Smooth muscle cell (in vitro differentiated cells): ENCODE results near the gene THOC2. TPM values are rescaled to one million over a fixed set of nuclear protein-coding genes. Genes with fewer than 3 reads are reported as not detected.

Experiments used
- DNase-seq: peaks from one replicate; lab custom pipeline; 2025; ENCODE audit not compliant: unreplicated experiment; lab: John Stamatoyannopoulos, UW
- H2AFZ ChIP-seq: fragments of 200-600 bp; sonication (generic); 2 replicates; pipeline ENCODE4 v1.6.0; 2016; ENCODE audit warnings: antibody characterized with exemption, low read depth, mild to moderate bottlenecking
- H3F3A ChIP-seq: fragments of 200-600 bp; sonication (generic); 2 replicates; pipeline ENCODE4 v1.6.0; 2017; ENCODE audit warnings: antibody characterized with exemption, low read depth
- H3K27ac ChIP-seq: fragments of 200-600 bp; sonication (generic); 2 replicates; pipeline ENCODE4 v1.5.1; 2016; ENCODE audit warnings: low read depth, mild to moderate bottlenecking
- H3K27me3 ChIP-seq: fragments of 200-600 bp; sonication (generic); 2 replicates; pipeline ENCODE4 v1.6.1; 2016; ENCODE audit warnings: low read depth, mild to moderate bottlenecking
- H3K36me3 ChIP-seq: fragments of 200-600 bp; sonication (generic); 2 replicates; pipeline ENCODE4 v1.5.1; 2016; ENCODE audit warnings: low read depth
- H3K4me1 ChIP-seq: fragments of 200-600 bp; sonication (generic); 2 replicates; pipeline ENCODE4 v1.5.1; 2016; ENCODE audit warnings: low read depth
- H3K4me2 ChIP-seq: fragments of 200-600 bp; sonication (generic); 2 replicates; pipeline ENCODE4 v1.6.0; 2016; ENCODE audit warnings: mild to moderate bottlenecking
- H3K4me3 ChIP-seq: fragments of 200-600 bp; sonication (generic); 2 replicates; pipeline ENCODE4 v1.5.1; 2016; ENCODE audit warnings: mild to moderate bottlenecking
- H3K79me2 ChIP-seq: fragments of 200-600 bp; sonication (generic); 2 replicates; pipeline ENCODE4 v1.6.0; 2016; ENCODE audit warnings: low read depth, mild to moderate bottlenecking
- H3K9ac ChIP-seq: fragments of 200-600 bp; sonication (generic); 2 replicates; pipeline ENCODE4 v1.6.0; 2016; ENCODE audit warnings: low read depth
- H3K9me3 ChIP-seq: fragments of 200-600 bp; sonication (generic); replicated peaks from 2 replicates; pipeline ENCODE4 v1.5.1; 2016; ENCODE audit warnings: low read depth
- H4K20me1 ChIP-seq: fragments of 200-600 bp; sonication (generic); 2 replicates; pipeline ENCODE4 v1.6.0; 2016; ENCODE audit warnings: low read depth
- WGBS: methylation state at CpG from one replicate; pipeline ENCODE4 v1.1.7; 2016; ENCODE audit warnings: low lambda C conversion rate; 5-methylcytosine and 5-hydroxymethylcytosine counted together
- polyA plus RNA-seq: library from polyadenylated mRNA; unstranded; fragments of >200 nt; fragmentation: Nextera tagmentation; extraction: Ambion mirVana; gene quantifications from 2 replicates; pipeline ENCODE4 v1.2.1, GENCODE V29; 2016
- total RNA-seq: library from RNA; depleted of rRNA; stranded (reverse); fragments of >200 nt; gene quantifications from 2 replicates; pipeline ENCODE4 v1.2.3, GENCODE V29; 2014
- TF ChIP-seq, protein P1 (sequence below): fragments of 200-600 bp; sonication (generic); IDR thresholded peaks from 2 replicates; pipeline ENCODE4 v1.5.1; 2017; ENCODE audit warnings: borderline replicate concordance, mild to moderate bottlenecking, antibody characterized with exemption; ENCODE audit not compliant: insufficient read depth, poor library complexity, severe bottlenecking

The THOC2 gene
- total and polyA plus RNA-seq, 2 experiments from 2014 or later: 56.8 to 115 TPM

GRCh38 chrX:123607806-123608205, 125.0 kb downstream of the THOC2 start:
- Histone ChIP-seq H3K79me2 (no peaks in the 10 kb centered on the region), H2AFZ (no peak overlapping the region), H3K4me3 (no peak overlapping the region), H3K36me3 (no peaks in the 10 kb centered on the region), H3K27ac (no peak overlapping the region), H3K9ac (no peak overlapping the region), H3F3A (no peaks in the 10 kb centered on the region), H3K27me3 (no peaks in the 10 kb centered on the region), H3K4me2 (no peak overlapping the region), H4K20me1 (no peaks in the 10 kb centered on the region), H3K4me1 (no peaks in the 10 kb centered on the region), H3K9me3 (no peaks in the 10 kb centered on the region)
- 92% methylated on average over 6 of the region's 6 CpGs for WGBS
- no peak for DNase-seq
- TF ChIP-seq, protein P1, sequence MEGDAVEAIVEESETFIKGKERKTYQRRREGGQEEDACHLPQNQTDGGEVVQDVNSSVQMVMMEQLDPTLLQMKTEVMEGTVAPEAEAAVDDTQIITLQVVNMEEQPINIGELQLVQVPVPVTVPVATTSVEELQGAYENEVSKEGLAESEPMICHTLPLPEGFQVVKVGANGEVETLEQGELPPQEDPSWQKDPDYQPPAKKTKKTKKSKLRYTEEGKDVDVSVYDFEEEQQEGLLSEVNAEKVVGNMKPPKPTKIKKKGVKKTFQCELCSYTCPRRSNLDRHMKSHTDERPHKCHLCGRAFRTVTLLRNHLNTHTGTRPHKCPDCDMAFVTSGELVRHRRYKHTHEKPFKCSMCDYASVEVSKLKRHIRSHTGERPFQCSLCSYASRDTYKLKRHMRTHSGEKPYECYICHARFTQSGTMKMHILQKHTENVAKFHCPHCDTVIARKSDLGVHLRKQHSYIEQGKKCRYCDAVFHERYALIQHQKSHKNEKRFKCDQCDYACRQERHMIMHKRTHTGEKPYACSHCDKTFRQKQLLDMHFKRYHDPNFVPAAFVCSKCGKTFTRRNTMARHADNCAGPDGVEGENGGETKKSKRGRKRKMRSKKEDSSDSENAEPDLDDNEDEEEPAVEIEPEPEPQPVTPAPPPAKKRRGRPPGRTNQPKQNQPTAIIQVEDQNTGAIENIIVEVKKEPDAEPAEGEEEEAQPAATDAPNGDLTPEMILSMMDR: no peak

- Histone ChIP-seq H3F3A (no peaks in the 10 kb centered on the region), H2AFZ (no peak overlapping the region), H3K36me3 (no peaks in the 10 kb centered on the region), H3K4me2 (no peak overlapping the region), H3K79me2 (no peaks in the 10 kb centered on the region), H3K9me3 (no peaks in the 10 kb centered on the region), H3K27ac (no peak overlapping the region), H4K20me1 (no peaks in the 10 kb centered on the region), H3K27me3 (no peaks in the 10 kb centered on the region), H3K4me3 (no peak overlapping the region), H3K4me1 (no peaks in the 10 kb centered on the region), H3K9ac (no peak overlapping the region)
- TF ChIP-seq, protein P1: no peak
- 80% methylated on average over 1 of the region's 1 CpG for WGBS
- no peak for DNase-seq
These were observed 125.6 kb downstream of the THOC2 start for GRCh38 chrX:123607270-123607669.

DNA sequence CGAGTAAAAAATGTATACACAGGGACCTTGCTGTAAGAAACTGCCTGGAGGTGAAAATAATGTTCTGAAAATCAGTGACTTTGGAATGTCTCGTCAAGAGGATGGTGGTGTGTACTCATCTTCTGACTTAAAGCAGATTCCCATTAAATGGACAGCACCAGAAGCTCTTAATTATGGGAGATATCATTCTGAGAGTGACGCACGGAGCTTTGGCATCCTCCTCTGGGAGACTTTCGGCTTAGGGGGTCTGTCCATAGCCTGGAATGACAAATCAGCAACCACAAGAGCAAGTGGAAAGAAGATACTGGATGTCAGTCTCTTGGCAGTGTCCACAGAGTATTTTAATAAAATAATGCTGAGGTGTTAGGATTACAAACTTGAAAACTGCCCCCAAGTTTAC, 129.4 kb downstream of the THOC2 start:
- Histone ChIP-seq H3K79me2 (no peaks in the 10 kb centered on the region), H3K4me1 (no peaks in the 10 kb centered on the region), H3K36me3 (no peaks in the 10 kb centered on the region), H3K4me3 (no peak overlapping the region), H3K4me2 (no peak overlapping the region), H3K9ac (no peak overlapping the region), H3K9me3 (no peaks in the 10 kb centered on the region), H3K27ac (no peak overlapping the region), H3K27me3 (no peaks in the 10 kb centered on the region), H4K20me1 (no peaks in the 10 kb centered on the region), H3F3A (no peaks in the 10 kb centered on the region), H2AFZ (no peak overlapping the region)
- no peak for DNase-seq
- WGBS: 76% methylated on average over 5 of the region's 5 CpGs
- TF ChIP-seq, protein P1: no peak

GRCh38 chrX:123601437-123601836, 131.4 kb downstream of the THOC2 start:
- Histone ChIP-seq H3K79me2 (no peaks in the 10 kb centered on the region), H3K27me3 (no peaks in the 10 kb centered on the region), H3K4me1 (no peaks in the 10 kb centered on the region), H3K9me3 (no peaks in the 10 kb centered on the region), H2AFZ (no peak overlapping the region), H3F3A (no peaks in the 10 kb centered on the region), H3K27ac (no peak overlapping the region), H4K20me1 (no peaks in the 10 kb centered on the region), H3K9ac (no peak overlapping the region), H3K4me3 (no peak overlapping the region), H3K36me3 (no peaks in the 10 kb centered on the region), H3K4me2 (no peak overlapping the region)
- no peak for DNase-seq
- WGBS: 77% methylated on average over 3 of the region's 3 CpGs
- TF ChIP-seq, protein P1: no peak
